ENCODE measurements around the gene CCNYL1.

CCNYL1 gene

DNA sequence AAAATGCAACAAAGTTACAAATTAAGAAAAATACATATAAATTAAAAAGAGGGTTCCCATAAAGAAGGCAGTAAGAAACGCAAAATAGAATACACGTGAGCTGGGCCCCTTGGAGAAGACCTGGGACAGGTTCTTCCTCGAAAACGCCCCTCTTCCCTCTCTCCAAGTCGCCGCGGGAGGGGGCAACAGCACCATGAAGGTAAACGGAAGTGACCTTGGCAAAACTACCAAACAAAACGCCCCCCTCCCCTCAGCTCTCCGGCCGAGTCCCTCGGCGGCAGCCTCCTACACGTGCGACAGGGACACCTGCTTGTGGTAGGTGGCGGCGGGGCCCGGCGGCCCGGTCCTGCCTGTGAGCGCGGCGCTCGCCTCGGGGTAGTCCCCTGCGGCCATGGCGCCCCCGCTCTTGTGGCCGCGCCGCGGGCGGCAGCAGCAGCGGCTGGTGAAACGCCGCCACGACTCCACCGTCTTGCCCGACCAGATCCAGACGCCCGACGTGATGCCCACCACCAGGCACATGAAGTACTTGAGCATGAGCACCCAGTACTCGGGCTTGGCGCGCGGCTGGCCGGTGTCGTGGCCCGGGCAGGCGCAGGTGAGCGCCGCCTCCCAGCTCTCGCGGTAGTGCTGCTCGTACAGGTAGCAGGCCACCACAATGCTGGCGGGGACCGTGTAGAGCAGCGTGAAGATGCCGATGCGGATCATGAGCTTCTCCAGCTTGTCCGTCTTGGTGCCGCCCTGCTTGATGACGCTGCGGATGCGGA, 55.4 kb downstream of the CCNYL1 start:
- DNase-seq: no peak

GRCh38 chr2:207767461-207768167, 56.2 kb downstream of the CCNYL1 start:
- no peak for DNase-seq

DNA sequence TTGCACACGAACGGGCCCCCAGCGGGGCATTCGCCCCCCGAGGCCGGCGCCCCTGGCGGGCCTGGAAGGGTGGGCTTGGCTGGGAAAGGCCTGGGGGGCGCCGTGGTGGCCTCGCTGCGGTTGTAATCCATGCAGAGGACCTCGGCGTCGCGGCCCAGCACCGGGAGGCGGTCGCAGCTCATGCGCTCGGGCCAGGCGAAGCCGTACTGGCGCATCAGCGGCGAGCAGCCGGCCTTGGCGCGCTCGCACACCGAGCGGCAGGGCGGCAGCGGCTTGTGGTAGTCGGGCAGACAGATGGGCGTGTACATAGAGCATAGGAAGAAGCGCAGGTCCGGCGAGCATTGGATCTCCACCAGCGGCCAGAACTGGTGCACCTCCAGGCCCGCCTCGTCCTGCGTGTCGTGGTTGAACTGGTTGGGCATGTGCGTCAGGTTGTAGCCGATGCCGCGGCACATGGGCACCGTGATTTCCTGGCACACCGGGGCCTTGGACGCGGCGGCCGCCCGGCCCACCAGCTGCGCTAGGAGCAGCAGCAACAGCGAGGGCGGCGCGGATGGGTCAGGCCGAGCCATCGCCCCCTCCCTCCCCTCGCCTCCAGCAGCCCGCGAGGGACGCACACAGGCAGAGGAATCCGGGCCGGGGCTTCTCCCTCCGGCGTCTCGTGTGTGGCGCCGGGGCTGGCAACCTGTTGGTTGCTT, 56.9 kb downstream of the CCNYL1 start:
- no peak for DNase-seq

DNA sequence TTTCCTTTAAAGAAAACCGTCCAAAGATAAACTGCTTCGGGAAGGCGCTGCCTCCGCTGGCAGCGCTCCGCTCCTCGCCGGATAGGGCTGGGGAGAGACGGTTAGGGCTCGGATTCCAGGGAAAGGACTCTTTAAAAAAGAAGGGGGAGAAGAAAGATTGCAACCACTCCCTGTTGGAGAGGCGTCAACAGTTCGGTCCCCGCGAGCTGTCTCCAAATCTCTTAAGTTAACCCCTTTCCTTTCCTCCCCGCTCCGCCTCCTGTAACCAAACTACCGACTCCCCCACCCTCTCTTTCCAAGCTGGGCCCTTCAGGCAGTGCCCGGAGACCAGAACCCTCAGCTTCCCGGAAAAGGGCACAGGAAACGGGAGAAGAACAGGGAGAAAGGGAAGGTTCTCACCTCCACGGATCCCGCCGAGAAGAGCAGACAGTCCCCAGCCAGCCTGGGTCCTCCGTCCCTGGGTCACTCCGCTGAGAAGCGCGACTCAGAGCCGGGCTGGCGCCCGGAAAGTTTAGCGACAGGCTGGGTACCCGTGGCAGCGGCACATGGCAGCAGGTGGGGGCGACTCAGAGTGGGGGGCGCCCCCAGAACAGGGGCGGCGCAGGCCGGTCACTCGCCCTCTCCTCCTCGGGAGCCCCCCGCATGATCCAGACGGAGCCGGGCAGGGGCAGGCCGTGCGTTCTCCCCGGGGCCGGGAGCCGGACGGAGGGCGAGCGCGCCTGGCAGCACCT, 57.6 kb downstream of the CCNYL1 start:
- DNase-seq: no peak

DNA sequence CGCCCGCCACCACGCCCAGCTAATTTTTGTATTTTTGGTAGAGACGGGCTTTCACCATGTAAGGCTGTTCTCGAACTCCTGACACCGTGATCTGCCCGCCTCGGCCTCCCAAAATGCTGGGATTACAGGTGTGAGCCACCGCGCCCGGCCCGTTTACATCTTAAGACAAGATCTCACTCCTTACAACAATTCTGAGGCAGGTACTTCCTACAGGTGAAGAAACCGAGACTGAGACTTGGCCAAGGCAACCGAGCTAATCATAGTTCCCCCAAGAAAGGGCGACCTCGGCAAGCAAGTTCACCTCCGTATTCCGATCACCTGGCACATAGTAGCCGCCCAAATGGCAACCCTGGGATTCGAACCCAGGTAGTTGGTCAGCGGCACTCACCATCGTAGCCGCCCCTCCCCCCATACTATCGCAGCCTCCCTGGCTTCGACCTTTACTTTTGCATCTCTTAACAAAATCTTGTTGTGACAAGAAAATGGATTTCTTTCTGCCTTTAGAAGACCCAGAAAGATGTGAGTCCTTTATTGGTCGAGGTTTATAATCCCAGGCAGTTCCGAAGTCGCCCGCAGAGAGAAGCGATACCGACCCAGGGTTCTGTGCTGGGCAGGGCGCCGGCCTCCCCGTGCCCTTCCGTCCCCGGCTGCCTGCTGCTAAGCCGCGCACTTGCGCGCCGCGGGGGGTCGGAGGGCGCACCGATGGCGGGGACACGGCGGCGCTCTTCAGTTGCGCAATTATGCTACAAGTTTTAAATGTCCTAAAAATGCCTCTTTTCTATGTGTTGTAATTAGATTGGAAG, 59.4 kb downstream of the CCNYL1 start:
- DNase-seq: no peak

DNA sequence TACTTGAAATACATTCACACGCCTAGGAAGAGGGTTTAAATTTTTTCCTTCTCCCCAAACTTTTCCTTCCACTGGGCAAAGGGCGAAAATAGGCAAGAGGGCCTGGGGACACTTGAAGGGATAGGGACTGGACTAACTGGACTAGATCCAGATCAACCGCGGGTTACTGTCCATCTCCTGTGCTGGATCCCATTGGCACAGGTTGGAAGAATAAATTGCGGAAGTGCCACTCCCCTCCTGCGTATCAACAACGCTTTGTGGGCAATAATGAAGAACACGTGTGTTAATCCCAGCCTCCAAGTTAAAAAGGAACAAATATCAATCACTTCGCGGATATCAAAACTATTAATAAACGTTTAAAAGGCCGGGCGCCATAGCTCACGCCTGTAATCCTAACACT, 60.0 kb downstream of the CCNYL1 start:
- DNase-seq: no peak

DNA sequence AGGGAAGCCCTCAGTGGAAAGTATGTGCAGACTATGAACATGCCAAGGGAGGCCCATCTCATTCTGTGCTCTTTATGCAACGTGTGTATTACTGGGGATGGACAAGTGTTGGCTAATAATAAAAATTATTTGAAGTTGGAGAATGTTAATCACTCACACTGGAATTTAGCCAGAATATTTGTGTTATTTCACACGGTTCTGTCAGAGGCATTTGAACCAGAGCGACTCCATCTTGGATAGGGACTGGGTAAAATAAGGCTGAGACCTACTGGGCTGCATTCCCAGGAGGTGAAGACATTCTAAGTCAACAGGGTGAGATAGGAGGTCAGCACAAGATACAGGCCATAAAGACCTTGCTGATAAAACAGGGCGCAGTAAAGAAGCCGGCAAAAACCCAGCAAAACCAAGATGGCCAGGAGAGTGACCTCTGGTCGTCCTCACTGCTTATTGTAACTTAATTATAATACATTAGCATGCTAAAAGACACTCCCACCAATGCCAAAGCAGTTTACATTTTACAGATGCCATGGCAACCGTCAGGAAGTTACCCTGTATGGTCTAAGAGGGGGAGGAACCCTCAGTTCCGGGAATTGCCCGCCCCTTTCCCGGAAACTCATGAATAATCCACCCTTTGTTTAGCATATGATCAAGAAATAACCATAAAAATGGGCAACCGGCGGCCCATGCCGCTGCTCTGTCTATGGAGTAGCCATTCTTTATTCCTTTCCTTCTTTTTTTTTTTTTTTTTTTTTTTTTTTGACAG, 60.8 kb downstream of the CCNYL1 start:
- no peak for DNase-seq

- DNase-seq: no peak
Observed at GRCh38 chr2:207772844-207773205, 61.4 kb downstream of the CCNYL1 start.

DNA sequence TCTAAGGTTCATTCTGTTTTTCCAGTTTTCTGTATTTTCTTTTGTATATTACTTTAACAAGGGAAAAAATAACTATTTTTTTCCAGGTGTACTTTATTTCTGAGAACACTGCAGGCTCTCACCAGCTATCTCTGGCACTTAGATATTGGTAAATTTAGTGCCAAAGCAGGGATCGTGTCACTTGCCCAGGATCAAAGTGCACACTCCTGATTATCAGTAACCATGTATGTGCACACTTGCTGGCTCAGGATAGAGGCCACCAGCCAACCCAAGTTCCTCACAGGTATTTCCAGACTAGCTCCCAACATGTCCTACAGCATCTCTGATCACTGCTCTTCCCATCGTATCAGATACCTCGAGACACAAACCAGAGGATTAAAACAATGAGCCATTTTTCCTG, 64.0 kb downstream of the CCNYL1 start:
- no peak for DNase-seq

- DNase-seq: no peak
Observed at GRCh38 chr2:207777124-207777523, 65.7 kb downstream of the CCNYL1 start.

- no peak for DNase-seq
Observed at GRCh38 chr2:207778298-207778882, 67.0 kb downstream of the CCNYL1 start.

GRCh38 chr2:207779523-207779922, 68.1 kb downstream of the CCNYL1 start:
- no peak for DNase-seq

GRCh38 chr2:207782238-207783030, 71.0 kb downstream of the CCNYL1 start:
- no peak for DNase-seq

- no peak for DNase-seq
Observed at GRCh38 chr2:207783514-207783913, 72.1 kb downstream of the CCNYL1 start.

DNA sequence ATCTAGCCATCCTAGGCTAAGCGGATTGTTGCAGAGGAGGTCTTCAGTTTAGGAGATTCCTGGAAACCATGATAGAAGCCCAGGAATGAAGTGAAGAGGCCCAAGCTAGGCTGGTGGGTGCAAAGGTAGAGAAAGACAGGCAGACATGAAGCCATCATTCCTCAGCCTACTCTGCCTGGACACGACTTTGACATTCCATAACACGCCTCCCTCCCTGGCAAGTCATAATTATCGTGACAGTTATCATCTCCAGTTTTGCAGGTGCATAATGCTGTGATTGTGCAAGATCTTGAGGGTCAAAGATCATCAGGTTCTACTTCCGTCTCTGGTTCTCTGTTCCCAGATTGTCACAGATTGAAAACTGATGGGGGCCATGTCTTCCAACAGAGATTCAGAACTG, 73.5 kb downstream of the CCNYL1 start:
- no peak for DNase-seq

- no peak for DNase-seq
Observed at GRCh38 chr2:207787017-207787416, 75.6 kb downstream of the CCNYL1 start.

DNA sequence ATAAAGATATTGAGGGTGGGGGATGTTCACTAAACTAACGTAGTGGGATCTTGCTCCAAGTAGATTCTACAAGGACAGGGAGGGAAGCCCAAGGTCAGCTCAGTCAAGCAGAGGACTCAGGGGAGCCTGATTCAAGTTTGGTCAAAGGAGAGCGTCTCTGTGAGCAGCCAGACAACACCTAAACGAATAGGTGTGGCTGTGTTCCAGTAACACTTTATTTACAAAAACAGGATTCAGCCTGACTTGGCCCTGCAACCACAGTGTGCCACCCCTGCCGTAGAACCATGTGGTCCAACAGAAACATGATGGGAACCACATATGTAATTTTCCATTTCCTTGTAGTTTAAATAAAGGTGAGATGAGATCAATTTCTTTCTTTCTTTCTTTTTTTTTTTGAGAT, 76.4 kb downstream of the CCNYL1 start:
- DNase-seq: no peak

- DNase-seq: no peak
Observed at GRCh38 chr2:207790898-207791297, 79.5 kb downstream of the CCNYL1 start.

GRCh38 chr2:207791579-207792243, 80.3 kb downstream of the CCNYL1 start:
- DNase-seq: no peak

Data from fibroblast of skin of scalp (primary cell).